PC-3 (cell line): ENCODE results near the gene GPC6. TPM values are rescaled to one million over a fixed set of nuclear protein-coding genes. Genes with fewer than 3 reads are reported as not detected.

Experiments
- ATAC-seq: fragments of 200-7000 bp; cut with Tn5 transposase; 2 replicates; pipeline ENCODE4 v1.9.1; 2020; ENCODE audit warnings: mild to moderate bottlenecking, moderate library complexity
- BruUV-seq: library from RNA; stranded (reverse); fragments of 400-500 nt; replicated peaks from 2 replicates; lab custom pipeline; 2021; lab: Mats Ljungman, UMichigan
- CTCF ChIA-PET: fragments of 300-600 bp; sonication (Branson Sonifier 250); formaldehyde crosslinking; loops from one replicate; lab custom pipeline; 2022; ENCODE audit warnings: antibody characterized with exemption; lab: Charles Lee
- POLR2A ChIA-PET: fragments of 300-600 bp; sonication (Branson Sonifier 250); formaldehyde crosslinking; loops from one replicate; lab custom pipeline; 2022; ENCODE audit warnings: antibody characterized with exemption; ENCODE audit not compliant: unreplicated experiment; lab: Charles Lee
- DNase-seq: peaks from one replicate; pipeline ENCODE4 v3.0.0-alpha.2; 2015
- H2AFZ ChIP-seq: fragments of 300-600 bp; sonication (generic); 2 replicates; pipeline ENCODE4 v1.6.0; 2016; ENCODE audit warnings: antibody characterized with exemption, low read length
- H3F3A ChIP-seq: fragments of 300-600 bp; sonication (generic); one replicate; pipeline ENCODE4 v1.6.0; 2017; ENCODE audit warnings: antibody characterized with exemption, low read length, control low read depth, mild to moderate bottlenecking; ENCODE audit not compliant: unreplicated experiment
- H3K27ac ChIP-seq: fragments of 300-600 bp; sonication (generic); 2 replicates; pipeline ENCODE4 v1.5.1; 2016; ENCODE audit warnings: mild to moderate bottlenecking, low read length
- H3K27me3 ChIP-seq: fragments of 300-600 bp; sonication (generic); 2 replicates; pipeline ENCODE4 v1.6.1; 2016; ENCODE audit warnings: low read length, mixed read lengths
- H3K36me3 ChIP-seq: fragments of 300-600 bp; sonication (generic); 2 replicates; pipeline ENCODE4 v1.6.1; 2016; ENCODE audit warnings: low read depth, mixed run types, low read length, mixed read lengths
- H3K4me1 ChIP-seq: fragments of 300-600 bp; sonication (generic); 2 replicates; pipeline ENCODE4 v1.5.1; 2016; ENCODE audit warnings: low read length; ENCODE audit not compliant: insufficient read depth
- H3K4me2 ChIP-seq: fragments of 300-600 bp; sonication (generic); 2 replicates; pipeline ENCODE4 v1.6.0; 2016; ENCODE audit warnings: low read length
- H3K4me3 ChIP-seq: fragments of 300-600 bp; sonication (generic); 2 replicates; pipeline ENCODE4 v1.5.1; 2016; ENCODE audit warnings: mild to moderate bottlenecking, low read length, mixed read lengths
- H3K79me2 ChIP-seq: fragments of 300-600 bp; sonication (generic); 2 replicates; pipeline ENCODE4 v1.6.1; 2017; ENCODE audit warnings: low read length, mixed read lengths
- H3K9ac ChIP-seq: fragments of 300-600 bp; sonication (generic); 2 replicates; pipeline ENCODE4 v1.6.0; 2016; ENCODE audit warnings: mild to moderate bottlenecking, low read length
- H3K9me2 ChIP-seq: fragments of 300-600 bp; sonication (generic); replicated peaks from 2 replicates; pipeline ENCODE4 v1.6.1; 2016; ENCODE audit warnings: mixed run types, low read length, mixed read lengths
- H3K9me3 ChIP-seq: fragments of 300-600 bp; sonication (generic); 2 replicates; pipeline ENCODE4 v1.6.1; 2016; ENCODE audit warnings: low read length, mixed read lengths
- H4K20me1 ChIP-seq: fragments of 300-600 bp; sonication (generic); 2 replicates; pipeline ENCODE4 v1.6.1; 2016; ENCODE audit warnings: low read length, mixed read lengths
- EZH2 ChIP-seq: fragments of 300-600 bp; sonication (generic); IDR thresholded peaks from one replicate; pipeline ENCODE4 v1.6.1; 2017; ENCODE audit warnings: antibody characterized with exemption, mild to moderate bottlenecking, low read length; ENCODE audit not compliant: unreplicated experiment
- EZH2phosphoT487 ChIP-seq: fragments of 300-600 bp; sonication (generic); IDR thresholded peaks from 2 replicates; pipeline ENCODE4 v1.6.1; 2018; ENCODE audit warnings: mild to moderate bottlenecking, antibody characterized with exemption, low read length, borderline replicate concordance
- intact Hi-C: fragments of 100-400 bp; cut with micrococcal nuclease; formaldehyde crosslinking; loops from 2 replicates; pipeline ENCODE4 v1.9.0; 2023
- total RNA-seq: library from RNA; depleted of rRNA; stranded (reverse); fragments of >200 nt; gene quantifications from 2 replicates; pipeline ENCODE4 v1.2.3, GENCODE V29; 2014
- TF ChIP-seq, protein P1 (sequence below): fragments of 300-600 bp; sonication (generic); conservative IDR thresholded peaks from 2 replicates; pipeline ENCODE4 v1.5.1; 2017; ENCODE audit warnings: antibody characterized with exemption, low read depth, mild to moderate bottlenecking, low read length

Gene GPC6
- total RNA-seq, 1 experiment from 2014 or later, result 3.5 TPM

DNA sequence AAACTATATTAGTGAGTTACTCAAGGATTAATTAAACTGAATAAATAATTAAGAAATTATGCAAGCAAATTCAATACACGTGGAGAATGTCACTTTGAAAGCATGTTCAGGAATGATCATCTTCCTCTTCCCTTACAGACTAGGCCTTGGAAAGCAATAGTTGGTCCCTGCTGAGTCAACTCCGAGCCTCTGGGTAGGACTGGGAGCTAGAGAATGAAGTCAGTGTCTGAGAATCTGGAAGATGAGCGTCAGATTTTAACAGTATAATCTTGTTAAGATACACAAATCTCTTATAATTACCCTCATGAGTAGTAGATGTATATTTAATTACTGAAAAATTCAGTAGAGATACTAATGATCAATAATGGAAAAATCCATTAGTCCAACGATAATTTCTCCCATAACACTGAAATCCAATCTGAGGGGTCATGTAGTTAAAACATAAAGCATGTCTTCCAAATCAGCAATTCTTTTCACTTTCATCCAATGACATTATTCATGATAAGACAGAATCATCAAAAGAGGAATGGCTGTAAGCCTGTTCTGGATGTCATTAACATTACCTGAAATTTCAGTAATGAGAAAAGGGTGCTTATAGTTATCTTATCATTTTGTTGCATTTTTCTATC, 829.9 kb downstream of the GPC6 start:
- H4K20me1 ChIP-seq, result no peaks in the 10 kb centered on the region
- H3K79me2 ChIP-seq, result no peaks in the 10 kb centered on the region
- POLR2A ChIA-PET, result no interaction called here
- no peak for ATAC-seq
- H3K4me3 ChIP-seq, result no peak overlapping the region
- TF ChIP-seq, protein P1, sequence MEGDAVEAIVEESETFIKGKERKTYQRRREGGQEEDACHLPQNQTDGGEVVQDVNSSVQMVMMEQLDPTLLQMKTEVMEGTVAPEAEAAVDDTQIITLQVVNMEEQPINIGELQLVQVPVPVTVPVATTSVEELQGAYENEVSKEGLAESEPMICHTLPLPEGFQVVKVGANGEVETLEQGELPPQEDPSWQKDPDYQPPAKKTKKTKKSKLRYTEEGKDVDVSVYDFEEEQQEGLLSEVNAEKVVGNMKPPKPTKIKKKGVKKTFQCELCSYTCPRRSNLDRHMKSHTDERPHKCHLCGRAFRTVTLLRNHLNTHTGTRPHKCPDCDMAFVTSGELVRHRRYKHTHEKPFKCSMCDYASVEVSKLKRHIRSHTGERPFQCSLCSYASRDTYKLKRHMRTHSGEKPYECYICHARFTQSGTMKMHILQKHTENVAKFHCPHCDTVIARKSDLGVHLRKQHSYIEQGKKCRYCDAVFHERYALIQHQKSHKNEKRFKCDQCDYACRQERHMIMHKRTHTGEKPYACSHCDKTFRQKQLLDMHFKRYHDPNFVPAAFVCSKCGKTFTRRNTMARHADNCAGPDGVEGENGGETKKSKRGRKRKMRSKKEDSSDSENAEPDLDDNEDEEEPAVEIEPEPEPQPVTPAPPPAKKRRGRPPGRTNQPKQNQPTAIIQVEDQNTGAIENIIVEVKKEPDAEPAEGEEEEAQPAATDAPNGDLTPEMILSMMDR, result no peak
- no peak for TF ChIP-seq EZH2phosphoT487
- TF ChIP-seq EZH2, result no peak
- no peak overlapping the region for H2AFZ ChIP-seq
- H3K4me1 ChIP-seq, result no peaks in the 10 kb centered on the region
- H3K9me3 ChIP-seq, result no peaks in the 10 kb centered on the region
- H3K9ac ChIP-seq, result no peak overlapping the region
- no peak overlapping the region for H3K4me2 ChIP-seq
- intact Hi-C loops, result no loop called here
- H3K27ac ChIP-seq, result no peak overlapping the region
- H3F3A ChIP-seq, result no peaks in the 10 kb centered on the region
- CTCF ChIA-PET, result no interaction called here
- H3K27me3 ChIP-seq, result no peaks in the 10 kb centered on the region
- DNase-seq, result no peak
- BruUV-seq, result no TSS peak
- H3K36me3 ChIP-seq, result no peaks in the 10 kb centered on the region
- no peaks in the 10 kb centered on the region for H3K9me2 ChIP-seq

DNA sequence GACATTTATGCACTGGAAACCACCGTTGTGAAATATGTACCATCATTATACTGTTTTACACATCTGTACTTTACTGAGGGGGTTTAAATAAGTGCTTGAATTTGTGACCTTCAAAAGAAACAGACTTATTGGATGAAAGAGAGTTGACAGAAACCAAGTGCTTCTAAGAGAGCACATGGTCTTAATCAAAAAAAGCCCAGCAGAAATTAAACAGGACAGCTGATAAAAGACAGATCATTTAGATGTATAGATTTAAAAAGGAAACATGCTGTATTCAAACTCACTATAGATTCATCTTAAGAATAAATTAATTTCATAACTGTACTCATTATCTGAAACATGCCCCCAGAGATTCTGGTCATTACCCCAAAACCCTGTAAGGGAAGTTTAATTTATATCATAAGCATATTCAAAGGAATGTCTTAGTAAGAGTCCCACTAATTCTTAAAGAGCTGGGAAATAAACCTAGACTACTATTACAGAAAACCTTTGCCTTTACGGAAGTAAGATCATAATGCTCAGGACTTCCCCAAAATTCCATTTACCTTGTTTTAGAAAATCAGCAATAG, 831.1 kb downstream of the GPC6 start:
- TF ChIP-seq, protein P1, result no peak
- TF ChIP-seq EZH2phosphoT487 (no peak), EZH2 (no peak)
- ChIA-PET POLR2A (no interaction called here), CTCF (no interaction called here)
- Histone ChIP-seq H3K9ac (no peak overlapping the region), H4K20me1 (no peaks in the 10 kb centered on the region), H3F3A (no peaks in the 10 kb centered on the region), H3K79me2 (no peaks in the 10 kb centered on the region), H3K4me2 (no peak overlapping the region), H2AFZ (no peak overlapping the region), H3K9me2 (no peaks in the 10 kb centered on the region), H3K36me3 (no peaks in the 10 kb centered on the region), H3K27me3 (no peaks in the 10 kb centered on the region), H3K4me1 (no peaks in the 10 kb centered on the region), H3K27ac (no peak overlapping the region), H3K9me3 (no peaks in the 10 kb centered on the region), H3K4me3 (no peak overlapping the region)
- intact Hi-C loops, result no loop called here
- no peak for ATAC-seq
- no TSS peak for BruUV-seq
- no peak for DNase-seq

DNA sequence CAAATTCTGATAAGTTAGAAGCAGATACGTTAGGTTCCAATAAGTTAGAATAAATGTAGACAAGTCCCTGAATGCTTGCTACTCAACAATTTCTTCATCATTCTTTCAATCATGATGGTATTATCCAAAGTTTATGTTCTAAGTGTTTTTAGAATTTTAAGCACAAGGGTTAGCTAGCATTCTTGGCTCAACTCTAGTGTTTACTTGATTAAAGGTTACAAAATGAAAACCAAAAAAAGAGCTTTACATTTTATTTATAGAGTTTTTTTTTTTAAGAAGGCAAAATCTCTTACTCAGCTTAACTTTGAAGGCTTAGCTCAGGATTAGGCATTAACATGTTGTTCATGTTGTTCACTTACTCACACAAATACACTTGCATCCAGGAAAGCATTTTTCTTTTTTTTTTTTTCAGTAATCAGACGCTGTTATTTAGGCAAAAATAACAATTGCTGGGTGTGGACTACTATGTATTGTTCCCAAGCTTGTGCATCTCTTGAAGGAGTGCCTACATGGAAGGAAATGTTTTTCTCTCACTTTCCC, 832.3 kb downstream of the GPC6 start:
- intact Hi-C loops, result no loop called here
- no peaks in the 10 kb centered on the region for H3K27me3 ChIP-seq
- no peak overlapping the region for H3K9ac ChIP-seq
- H3K9me3 ChIP-seq, result no peaks in the 10 kb centered on the region
- DNase-seq (no peak), ATAC-seq (no peak)
- no TSS peak for BruUV-seq
- H2AFZ ChIP-seq, result no peak overlapping the region
- no peak overlapping the region for H3K27ac ChIP-seq
- no peaks in the 10 kb centered on the region for H3K4me1 ChIP-seq
- H3K4me3 ChIP-seq, result no peak overlapping the region
- no peaks in the 10 kb centered on the region for H3K79me2 ChIP-seq
- no peak overlapping the region for H3K4me2 ChIP-seq
- no peaks in the 10 kb centered on the region for H3K9me2 ChIP-seq
- H4K20me1 ChIP-seq, result no peaks in the 10 kb centered on the region
- TF ChIP-seq EZH2phosphoT487 (no peak), EZH2 (no peak)
- TF ChIP-seq, protein P1, result no peak
- POLR2A ChIA-PET, result no interaction called here
- no peaks in the 10 kb centered on the region for H3K36me3 ChIP-seq
- no peaks in the 10 kb centered on the region for H3F3A ChIP-seq
- CTCF ChIA-PET, result interaction anchor here (0.6 kb wide), 1 partner anchor 810 kb away, joined by 3 read pairs; no protein-coding TSS in a partner anchor
